Activated naive CD8-positive, alpha-beta T cell treated with anti-CD3 and anti-CD28 coated beads for 36 hours (primary cell): ENCODE data around the gene TMUB2. TPM values are rescaled to one million over a fixed set of nuclear protein-coding genes. Genes with fewer than 3 reads are reported as not detected.
"Not testable (repeated sequence)": the region's sequence is repeated elsewhere in the genome, so short reads cannot be mapped to it uniquely, and the experiment has no call there.

Experiments used
- DNase-seq: peaks from one replicate; pipeline ENCODE4 v3.0.0; 2021
- H3K27ac Mint-ChIP-seq: one replicate; pipeline ENCODE4 v1.8.0; 2022; ENCODE audit warnings: mild to moderate bottlenecking, moderate library complexity, mixed read lengths
- H3K27me3 Mint-ChIP-seq: one replicate; pipeline ENCODE4 v1.8.0; 2022; ENCODE audit warnings: mild to moderate bottlenecking, mixed read lengths
- H3K36me3 Mint-ChIP-seq: one replicate; pipeline ENCODE4 v1.8.0; 2021; ENCODE audit warnings: mild to moderate bottlenecking, mixed read lengths
- H3K4me1 Mint-ChIP-seq: one replicate; pipeline ENCODE4 v1.8.0; 2021; ENCODE audit warnings: mixed read lengths
- H3K4me3 Mint-ChIP-seq: one replicate; pipeline ENCODE4 v1.8.0; 2022; ENCODE audit warnings: mild to moderate bottlenecking, moderate library complexity, mixed read lengths
- H3K9me3 Mint-ChIP-seq: one replicate; pipeline ENCODE4 v1.8.0; 2022; ENCODE audit warnings: mixed read lengths
- total RNA-seq, 2 experiments: library from RNA; stranded (reverse); gene quantifications; one replicate each; pipeline ENCODE4 v1.2.3, GENCODE V29; 2021

TMUB2 gene
- total RNA-seq, 2 experiments from 2014 or later: 17.1 to 18.2 TPM

GRCh38 chr17:44236444-44236991 lies 49.7 kb downstream of the TMUB2 start:
- Mint-ChIP-seq H3K9me3 (no peaks in the 10 kb centered on the region), H3K36me3 (no peaks in the 10 kb centered on the region), H3K27me3 (no peaks in the 10 kb centered on the region), H3K4me3 (no peak overlapping the region), H3K4me1 (peaks cover 10% of the 10 kb centered on the region), H3K27ac (no peak overlapping the region)
- no peak for DNase-seq

DNA sequence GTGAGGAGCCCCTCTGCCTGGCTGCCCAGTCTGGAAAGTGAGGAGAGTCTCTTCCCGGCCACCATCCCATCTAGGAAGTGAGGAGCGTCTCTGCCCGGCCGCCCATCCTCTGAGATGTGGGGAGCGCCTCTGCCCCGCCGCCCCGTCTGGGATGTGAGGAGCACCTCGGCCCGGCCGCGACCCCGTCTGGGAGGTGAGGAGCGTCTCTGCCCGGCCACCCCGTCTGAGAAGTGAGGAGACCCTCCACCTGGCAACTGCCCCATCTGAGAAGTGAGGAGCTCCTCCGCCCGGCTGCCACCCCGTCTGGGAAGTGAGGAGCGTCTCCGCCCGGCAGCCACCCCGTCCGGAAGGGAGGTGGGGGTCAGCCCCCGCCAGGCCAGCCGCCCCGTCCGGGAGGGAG lies 51.1 kb downstream of the TMUB2 start:
- H3K9me3 Mint-ChIP-seq, H3K36me3 Mint-ChIP-seq, H3K27me3 Mint-ChIP-seq, H3K27ac Mint-ChIP-seq, DNase-seq, H3K4me3 Mint-ChIP-seq: not testable (repeated sequence)
- H3K4me1 Mint-ChIP-seq: peaks cover 10% of the 10 kb centered on the region

- Mint-ChIP-seq H3K36me3 (no peaks in the 10 kb centered on the region), H3K9me3 (no peaks in the 10 kb centered on the region), H3K27me3 (no peaks in the 10 kb centered on the region), H3K4me3 (no peak overlapping the region), H3K27ac (no peak overlapping the region), H3K4me1 (peaks cover 16% of the 10 kb centered on the region)
- no peak for DNase-seq
Observed at GRCh38 chr17:44241106-44241624, 54.4 kb downstream of the TMUB2 start.

Other genes starting within 250 kb of the TMUB2 start
- not detected for gene PPY, start 244.5 kb upstream of the TMUB2 start, total RNA-seq
- gene PYY, start 233.0 kb upstream of the TMUB2 start, total RNA-seq: not detected
- gene NAGS, start 182.3 kb upstream of the TMUB2 start, total RNA-seq: 1 to 10 TPM in 1 of 2 experiments, under 1 TPM in 1; 0.82 to 1.1 TPM
- 10 to 100 TPM; 22.7 to 26.9 TPM for gene TMEM101, start 172.0 kb upstream of the TMUB2 start, total RNA-seq
- 100 to 1,000 TPM; 103 to 110 TPM for gene LSM12, start 120.3 kb upstream of the TMUB2 start, total RNA-seq
- 10 to 100 TPM; 30.8 to 31.1 TPM for gene G6PC3, start 116.2 kb upstream of the TMUB2 start, total RNA-seq
- 10 to 100 TPM; 18.2 to 18.7 TPM for gene HDAC5, start 63.3 kb upstream of the TMUB2 start, total RNA-seq
- gene HROB, start 45.0 kb upstream of the TMUB2 start, total RNA-seq: 10 to 100 TPM; 18.5 to 20.1 TPM
- gene ASB16, start 16.3 kb upstream of the TMUB2 start, total RNA-seq: not detected
- gene ATXN7L3, start 12.9 kb downstream of the TMUB2 start, total RNA-seq: 10 to 100 TPM; 78.7 to 83.4 TPM
- 100 to 1,000 TPM; 158 to 169 TPM for gene UBTF, start 32.7 kb downstream of the TMUB2 start, total RNA-seq
- gene SLC4A1, start 81.2 kb downstream of the TMUB2 start, total RNA-seq: not detected
- under 1 TPM; 0.08 to 0.16 TPM for gene RUNDC3A, start 121.6 kb downstream of the TMUB2 start, total RNA-seq
- 100 to 1,000 TPM; 193 to 200 TPM for gene SLC25A39, start 137.9 kb downstream of the TMUB2 start, total RNA-seq
- gene GRN, start 158.3 kb downstream of the TMUB2 start, total RNA-seq: 10 to 100 TPM; 34.4 to 36.1 TPM
- under 1 TPM; 0.14 to 0.19 TPM for gene FAM171A2, start 176.9 kb downstream of the TMUB2 start, total RNA-seq
- under 1 TPM; 0.36 to 0.62 TPM for gene ITGA2B, start 202.7 kb downstream of the TMUB2 start, total RNA-seq